B cell (primary cell): ENCODE results near the gene EFNA5. TPM values are rescaled to one million over a fixed set of nuclear protein-coding genes. Genes with fewer than 3 reads are reported as not detected.

Experiments used
- ATAC-seq: fragments of 200-7000 bp; cut with Tn5 transposase; one replicate; pipeline ENCODE4 v1.10.0; 2021; ENCODE audit warnings: low read depth, mild to moderate bottlenecking, moderate number of reproducible peaks, moderate library complexity
- CTCF ChIA-PET: fragments of 350-600 bp; sonication (Branson Sonifier 250); formaldehyde crosslinking; loops from one replicate; lab custom pipeline; 2021; ENCODE audit warnings: antibody characterized with exemption, inconsistent platforms; lab: Charles Lee
- POLR2A ChIA-PET: fragments of 350-600 bp; sonication (Branson Sonifier 250); formaldehyde crosslinking; loops from one replicate; lab custom pipeline; 2021; ENCODE audit warnings: antibody characterized with exemption; lab: Charles Lee
- DNase-seq: peaks from one replicate; pipeline ENCODE4 v3.0.0; 2013
- H2AFZ ChIP-seq: 2 replicates; pipeline ENCODE4 v1.6.1; 2012; ENCODE audit warnings: mild to moderate bottlenecking, low read depth, low read length; ENCODE audit not compliant: insufficient read depth, poor library complexity, severe bottlenecking
- H3K27ac ChIP-seq, 2 donors: 1 replicate in 1 of 2; 2 replicates in 1 of 2; pipeline ENCODE4 v1.5.1; 2012 to 2013; ENCODE audit warnings: low read length in 2 of 2, mild to moderate bottlenecking in 2 of 2, moderate library complexity in 1 of 2
- H3K27me3 ChIP-seq, 4 experiments: fragments of 200-600 bp in 1 of 4; sonication (generic) in 1 of 4; replicated peaks in 1 of 4; 1 replicate in 2 of 4; 2 replicates in 2 of 4; pipeline versions ENCODE4 v1.6.1 to v1.7.0; 2013 to 2016; ENCODE audit warnings: low read length in 3 of 4, mild to moderate bottlenecking in 2 of 4, mixed read lengths in 1 of 4, moderate library complexity in 1 of 4; ENCODE audit not compliant: insufficient read depth in 4 of 4, control insufficient read depth in 3 of 4; ENCODE audit errors: control extremely low read depth in 1 of 4
- H3K36me3 ChIP-seq, 2 experiments: replicated peaks in 1 of 2; 1 replicate in 1 of 2; 2 replicates in 1 of 2; pipeline versions ENCODE4 v1.6.1 to v1.7.1; 2013; ENCODE audit warnings: low read length in 1 of 2; ENCODE audit not compliant: insufficient read depth in 2 of 2, control insufficient read depth in 1 of 2; ENCODE audit errors: control extremely low read depth in 1 of 2, extremely low read depth in 1 of 2
- H3K4me1 ChIP-seq, 2 donors: fragments of 200-600 bp in 1 of 2; sonication (generic) in 1 of 2; 1 replicate in 1 of 2; 2 replicates in 1 of 2; pipeline versions ENCODE4 v1.5.1 to v1.6.1; 2013 to 2017; ENCODE audit warnings: low read length in 2 of 2; ENCODE audit not compliant: control insufficient read depth in 2 of 2, insufficient read depth in 2 of 2
- H3K4me2 ChIP-seq: replicated peaks from 2 replicates; pipeline ENCODE3; 2012; ENCODE audit warnings: mild to moderate bottlenecking, low read depth, low read length; ENCODE audit not compliant: poor library complexity, severe bottlenecking
- H3K4me3 ChIP-seq, 5 experiments: fragments of 200-600 bp in 1 of 5; sonication (generic) in 1 of 5; 1 replicate in 3 of 5; 2 replicates in 2 of 5; pipeline versions ENCODE4 v1.5.1 to v1.7.0; 2011 to 2016; ENCODE audit warnings: low read length in 4 of 5, mild to moderate bottlenecking in 4 of 5, low read depth in 2 of 5, control low read depth in 1 of 5, moderate library complexity in 1 of 5; ENCODE audit not compliant: insufficient read depth in 1 of 5; ENCODE audit errors: control extremely low read depth in 1 of 5, extremely low read depth in 1 of 5
- H3K79me2 ChIP-seq: fragments of 200-600 bp; sonication (generic); one replicate; pipeline ENCODE4 v1.6.0; 2016; ENCODE audit warnings: low read length; ENCODE audit not compliant: control insufficient read depth, insufficient read depth
- H3K9ac ChIP-seq: fragments of 200-600 bp; sonication (generic); 2 replicates; pipeline ENCODE4 v1.6.1; 2017; ENCODE audit warnings: mild to moderate bottlenecking, low read length, moderate library complexity
- H3K9me3 ChIP-seq, 3 donors: one replicate each; pipeline versions ENCODE4 v1.6.1 to v1.7.1; 2013; ENCODE audit warnings: low read length in 2 of 3; ENCODE audit not compliant: control insufficient read depth in 2 of 3, insufficient read depth in 1 of 3; ENCODE audit errors: control extremely low read depth in 1 of 3
- H4K20me1 ChIP-seq: 2 replicates; pipeline ENCODE4 v1.6.0; 2012; ENCODE audit warnings: mild to moderate bottlenecking, low read length; ENCODE audit not compliant: insufficient read depth, control insufficient read depth, poor library complexity, severe bottlenecking
- H3K27ac Mint-ChIP-seq: one replicate; pipeline ENCODE4 v1.8.0; 2021; ENCODE audit warnings: mixed read lengths
- H3K27me3 Mint-ChIP-seq: one replicate; pipeline ENCODE4 v1.8.0; 2021; ENCODE audit warnings: mixed read lengths
- H3K4me1 Mint-ChIP-seq: one replicate; pipeline ENCODE4 v1.8.0; 2021; ENCODE audit warnings: mixed read lengths
- H3K4me3 Mint-ChIP-seq: one replicate; pipeline ENCODE4 v1.8.0; 2021; ENCODE audit warnings: mixed read lengths
- H3K9me3 Mint-ChIP-seq: one replicate; pipeline ENCODE4 v1.8.0; 2022; ENCODE audit warnings: mixed read lengths; ENCODE audit not compliant: insufficient read depth
- CTCF ChIP-seq: fragments of 200-600 bp; IDR thresholded peaks from one replicate; pipeline ENCODE4 v1.8.0; 2022; ENCODE audit warnings: antibody characterized with exemption, mild to moderate bottlenecking
- EZH2 ChIP-seq: IDR thresholded peaks from 2 replicates; pipeline ENCODE4 v1.6.1; 2012; ENCODE audit warnings: borderline replicate concordance, low read depth, mild to moderate bottlenecking, moderate library complexity, low read length; ENCODE audit not compliant: insufficient read depth, poor library complexity, severe bottlenecking
- WGBS: methylation state at CpG from one replicate; pipeline ENCODE4 v1.1.5; 2013; ENCODE audit warnings: missing lambda C conversion rate; ENCODE audit not compliant: insufficient coverage; 5-methylcytosine and 5-hydroxymethylcytosine counted together
- intact Hi-C: fragments of 100-400 bp; cut with micrococcal nuclease; formaldehyde crosslinking; loops from one replicate; pipeline ENCODE4 v1.10.0; 2022
- polyA plus RNA-seq: library from polyadenylated mRNA; depleted of rRNA; stranded (reverse); fragments of >200 nt; gene quantifications from 2 replicates; pipeline ENCODE4 v1.2.3, GENCODE V29; 2012
- total RNA-seq, 2 donors: library from RNA; stranded (reverse); fragments of 120-200 nt in 1 of 2; gene quantifications; 1 replicate in 1 of 2; 2 replicates in 1 of 2; pipeline versions ENCODE4 v1.2.3 to v1.2.4, GENCODE V29; 2013 to 2022

Gene EFNA5
- total and polyA plus RNA-seq, 2 donors (not counting 1 experiment from before 2014, with no cell fraction given) = not detected

- no peak overlapping the region for H3K4me2 ChIP-seq
- no peaks in the 10 kb centered on the region for H3K9me3 Mint-ChIP-seq
- H3K27ac ChIP-seq = no peak overlapping the region
- no peak overlapping the region for H3K27ac Mint-ChIP-seq
- no peak overlapping the region for H2AFZ ChIP-seq
- no peak overlapping the region for H3K4me3 Mint-ChIP-seq
- no peak overlapping the region for H3K4me3 ChIP-seq
- no peaks in the 10 kb centered on the region for H3K36me3 ChIP-seq
- H3K9ac ChIP-seq = no peak overlapping the region
- CTCF ChIA-PET = no interaction called here
- no peak for DNase-seq
- H3K4me1 ChIP-seq = no peaks in the 10 kb centered on the region
- ATAC-seq = no peak
- POLR2A ChIA-PET = no interaction called here
- WGBS = 70% methylated on average over 3 of the region's 3 CpGs
- TF ChIP-seq CTCF = no peak
- no peak for TF ChIP-seq EZH2
- H4K20me1 ChIP-seq = no peaks in the 10 kb centered on the region
- H3K4me1 Mint-ChIP-seq = no peaks in the 10 kb centered on the region
- intact Hi-C loops = no loop called here
- H3K9me3 ChIP-seq = no peaks in the 10 kb centered on the region
- no peaks in the 10 kb centered on the region for H3K27me3 Mint-ChIP-seq
- no peaks in the 10 kb centered on the region for H3K79me2 ChIP-seq
- H3K27me3 ChIP-seq = no peaks in the 10 kb centered on the region
Observed at GRCh38 chr5:107593009-107593408, 77.7 kb downstream of the EFNA5 start.

- Mint-ChIP-seq H3K4me3 (no peak overlapping the region), H3K27ac (no peak overlapping the region), H3K27me3 (no peaks in the 10 kb centered on the region), H3K9me3 (no peaks in the 10 kb centered on the region), H3K4me1 (no peaks in the 10 kb centered on the region)
- 100% methylated on average over 1 of the region's 7 CpGs for WGBS
- ChIA-PET CTCF (no interaction called here), POLR2A (no interaction called here)
- Histone ChIP-seq H3K36me3 (no peaks in the 10 kb centered on the region), H3K9ac (no peak overlapping the region), H3K79me2 (no peaks in the 10 kb centered on the region), H3K4me2 (no peak overlapping the region), H3K9me3 (no peaks in the 10 kb centered on the region), H2AFZ (no peak overlapping the region), H4K20me1 (no peaks in the 10 kb centered on the region), H3K27ac (no peak overlapping the region), H3K4me3 (no peak overlapping the region), H3K27me3 (no peaks in the 10 kb centered on the region), H3K4me1 (no peaks in the 10 kb centered on the region)
- TF ChIP-seq EZH2 (no peak), CTCF (no peak)
- DNase-seq (no peak), ATAC-seq (no peak)
- intact Hi-C loops = no loop called here
Observed at GRCh38 chr5:107592515-107592914, 78.2 kb downstream of the EFNA5 start.
